ENCODE data around the gene PSD. TPM values are rescaled to one million over a fixed set of nuclear protein-coding genes. Genes with fewer than 3 reads are reported as not detected.

The PSD gene
- total and polyA plus RNA-seq, 12 donors = 0.19 to 1.5 (median 0.42) TPM; not detected in 1

DNA sequence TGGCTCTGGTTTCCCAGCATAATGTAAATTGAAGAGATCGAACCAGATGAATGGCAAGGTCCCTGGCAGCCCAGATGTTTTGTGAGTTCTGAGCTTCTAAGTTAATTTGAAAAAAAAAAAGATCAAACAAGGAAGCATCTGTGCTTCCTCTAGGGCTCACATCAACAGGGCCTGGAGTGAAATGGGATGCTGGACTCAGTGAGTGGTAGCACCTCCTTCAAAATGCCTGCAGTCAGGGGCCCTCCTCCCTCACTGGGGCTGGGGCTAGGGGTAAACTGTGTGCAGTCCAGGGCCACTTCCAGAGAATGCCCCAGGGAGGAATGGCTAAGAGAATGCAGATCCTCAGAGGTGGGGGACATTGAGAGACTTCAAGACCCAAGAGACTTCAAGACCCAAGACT is 19.8 kb upstream of the PSD start:
- peaks cover 0 to 18% (median 5%) of the 10 kb centered on the region in 7 donors for H3K27me3 ChIP-seq

DNA sequence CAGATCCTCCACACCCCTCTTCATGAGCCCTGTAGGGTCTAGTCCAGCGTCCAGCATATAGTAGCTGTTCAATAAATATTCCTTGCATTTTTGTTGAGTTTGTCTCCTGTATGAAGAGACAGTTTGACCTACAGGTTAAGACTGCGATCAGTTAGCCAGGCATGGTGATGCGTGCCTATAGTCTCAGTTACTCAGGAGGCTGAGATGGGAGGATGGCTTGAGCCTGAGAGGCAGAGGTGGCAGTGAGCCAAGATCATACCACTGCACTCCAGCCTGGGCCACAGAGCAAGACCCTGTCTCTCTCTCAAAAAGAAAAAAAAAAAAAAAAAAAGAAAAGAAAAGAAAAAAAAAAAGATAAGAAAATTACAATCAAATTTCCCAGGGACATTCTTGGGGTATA is 18.9 kb upstream of the PSD start:
- ATAC-seq = no peak
- H3K4me1 ChIP-seq = peaks cover 0 to 48% (median 4%) of the 10 kb centered on the region in 9 donors
- no peaks in the 10 kb centered on the region for H3K9me3 ChIP-seq
- H3K36me3 ChIP-seq = no peaks in the 10 kb centered on the region
- TF ChIP-seq, protein P1, sequence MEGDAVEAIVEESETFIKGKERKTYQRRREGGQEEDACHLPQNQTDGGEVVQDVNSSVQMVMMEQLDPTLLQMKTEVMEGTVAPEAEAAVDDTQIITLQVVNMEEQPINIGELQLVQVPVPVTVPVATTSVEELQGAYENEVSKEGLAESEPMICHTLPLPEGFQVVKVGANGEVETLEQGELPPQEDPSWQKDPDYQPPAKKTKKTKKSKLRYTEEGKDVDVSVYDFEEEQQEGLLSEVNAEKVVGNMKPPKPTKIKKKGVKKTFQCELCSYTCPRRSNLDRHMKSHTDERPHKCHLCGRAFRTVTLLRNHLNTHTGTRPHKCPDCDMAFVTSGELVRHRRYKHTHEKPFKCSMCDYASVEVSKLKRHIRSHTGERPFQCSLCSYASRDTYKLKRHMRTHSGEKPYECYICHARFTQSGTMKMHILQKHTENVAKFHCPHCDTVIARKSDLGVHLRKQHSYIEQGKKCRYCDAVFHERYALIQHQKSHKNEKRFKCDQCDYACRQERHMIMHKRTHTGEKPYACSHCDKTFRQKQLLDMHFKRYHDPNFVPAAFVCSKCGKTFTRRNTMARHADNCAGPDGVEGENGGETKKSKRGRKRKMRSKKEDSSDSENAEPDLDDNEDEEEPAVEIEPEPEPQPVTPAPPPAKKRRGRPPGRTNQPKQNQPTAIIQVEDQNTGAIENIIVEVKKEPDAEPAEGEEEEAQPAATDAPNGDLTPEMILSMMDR (IDR thresholded peaks at IDR 0.05) = no peak
- no peak overlapping the region for H3K27ac ChIP-seq
- no peak overlapping the region for H3K4me3 ChIP-seq
- intact Hi-C loops (cut with DNase I) = no loop called here
- 92 to 95% methylated on average over 3 of the region's 3 CpGs for WGBS, 2 donors
- peaks cover 0 to 18% (median 5%) of the 10 kb centered on the region in 7 donors for H3K27me3 ChIP-seq
- DNase-seq = no peak

More for the DNA sequence above, 19.8 kb upstream of the PSD start:
- Histone ChIP-seq H3K4me3 (no peak overlapping the region), H3K36me3 (no peaks in the 10 kb centered on the region), H3K9me3 (no peaks in the 10 kb centered on the region), H3K27ac (no peak overlapping the region), H3K4me1 (peaks cover 0 to 43% (median 0%) of the 10 kb centered on the region in 9 donors)
- ATAC-seq (no peak), DNase-seq (no peak)
- WGBS, 2 donors = 67 to 72% methylated on average over 1 of the region's 1 CpG
- TF ChIP-seq, protein P1 (IDR thresholded peaks at IDR 0.05) = no peak
- intact Hi-C loops (cut with DNase I) = no loop called here

DNA sequence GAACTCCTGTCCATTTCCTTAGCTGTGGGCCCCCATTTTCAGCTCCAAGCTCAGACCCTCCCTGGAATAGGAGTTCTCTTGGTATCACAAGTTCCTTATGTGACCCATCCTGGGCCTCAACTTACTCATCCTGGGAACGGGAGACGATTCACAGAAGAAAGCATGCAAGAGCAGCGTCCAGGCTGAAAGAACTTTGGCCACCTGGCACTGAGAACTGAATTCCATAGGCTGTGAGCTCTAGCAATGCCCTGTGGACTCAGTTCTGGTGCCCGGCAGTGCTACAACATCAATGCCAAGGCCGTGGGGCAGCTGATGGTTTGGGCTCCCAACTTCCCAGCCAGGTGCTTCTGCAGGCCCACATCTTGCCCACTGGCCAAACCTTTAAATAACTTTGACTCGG is 17.7 kb upstream of the PSD start:
- TF ChIP-seq, protein P1 (IDR thresholded peaks at IDR 0.05) = no peak
- ATAC-seq (no peak), DNase-seq (no peak)
- Histone ChIP-seq H3K4me1 (peaks cover 4 to 56% (median 12%) of the 10 kb centered on the region in 9 donors), H3K27ac (peak overlapping the region in 1 of 10 donors; percentile 90), H3K27me3 (peaks cover 0 to 18% (median 5%) of the 10 kb centered on the region in 7 donors), H3K36me3 (no peaks in the 10 kb centered on the region), H3K9me3 (no peaks in the 10 kb centered on the region), H3K4me3 (peak overlapping the region in 1 of 10 donors; percentile 51)
- intact Hi-C loops (cut with DNase I) = no loop called here
- WGBS, 2 donors = 80 to 82% methylated on average over 6 of the region's 6 CpGs

DNA sequence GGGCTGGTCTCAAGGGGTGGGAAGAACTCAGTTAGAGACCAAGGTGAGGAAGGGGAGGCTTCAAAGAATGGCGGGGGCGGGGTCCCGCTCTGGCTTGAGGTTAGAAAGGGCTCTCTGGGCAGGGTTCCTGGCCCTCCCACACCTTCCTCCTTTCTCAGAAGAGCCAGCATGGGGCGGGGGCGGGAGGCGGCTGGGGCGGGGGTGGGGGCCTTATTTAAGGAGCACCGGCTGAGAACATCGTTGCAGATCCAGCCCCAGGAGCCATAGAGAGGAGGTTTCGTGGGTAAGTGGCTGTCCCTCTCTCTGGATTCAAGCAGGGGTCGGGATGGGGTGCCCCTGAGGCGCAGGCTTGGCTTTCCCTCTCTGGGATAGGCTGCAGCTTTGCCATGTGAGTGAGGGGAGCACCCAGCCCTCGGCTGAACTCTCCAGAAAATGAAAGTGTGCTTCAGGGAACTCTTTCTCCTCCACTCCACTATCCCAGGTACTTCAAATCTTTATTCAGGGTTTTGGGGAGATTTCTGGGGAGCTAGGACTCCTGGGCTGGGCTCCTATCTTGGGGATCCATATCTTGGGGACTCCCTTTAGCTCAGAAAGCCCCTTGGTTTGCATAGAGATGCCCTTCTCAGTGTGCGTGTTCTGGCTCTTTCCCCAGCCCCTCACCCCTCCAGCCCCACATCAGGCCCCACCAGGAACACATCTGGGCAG is 17.1 kb upstream of the PSD start:
- DNase-seq (no peak), ATAC-seq (no peak)
- intact Hi-C loops (cut with DNase I) = no loop called here
- Histone ChIP-seq H3K4me3 (peak overlapping the region in 6 of 10 donors; percentile 27 to 51 (median 32)), H3K36me3 (peaks cover 0 to 3% (median 0%) of the 10 kb centered on the region in 9 donors), H3K9me3 (no peaks in the 10 kb centered on the region), H3K27ac (peak overlapping the region in 3 of 10 donors; percentile 19 to 90 (median 60)), H3K27me3 (peaks cover 0 to 18% (median 5%) of the 10 kb centered on the region in 7 donors), H3K4me1 (peaks cover 4 to 58% (median 12%) of the 10 kb centered on the region in 9 donors)
- TF ChIP-seq, protein P1 (IDR thresholded peaks at IDR 0.05) = no peak
- 9 to 11% methylated on average over 14 of the region's 14 CpGs for WGBS, 2 donors

All from heart right ventricle (tissue), 16 donors.